BLaER1 treated with 17β-estradiol and CSF1 and Interleukin-3, amounts not matched to agents 10 nM and 100 nM (cell line): ENCODE measurements around the gene ERC1.
A peak's percentile ranks its signal among the peaks of the same experiment; 100 is the strongest.
"Not testable (repeated sequence)": the region's sequence is repeated elsewhere in the genome, so short reads cannot be mapped to it uniquely, and the experiment has no call there.

Source experiments
- H3K27ac ChIP-seq, 11 experiments: shearing (Covaris generic); formaldehyde crosslinking; 2 replicates each; pipeline ENCODE4 v1.8.1; 2022
- H3K27me3 ChIP-seq, 11 experiments: shearing (Covaris generic); formaldehyde crosslinking; 2 replicates each; pipeline ENCODE4 v1.8.1; 2022
- H3K36me3 ChIP-seq, 11 experiments: shearing (Covaris generic); formaldehyde crosslinking; 2 replicates each; pipeline ENCODE4 v1.8.1; 2022
- H3K4me1 ChIP-seq, 10 experiments: shearing (Covaris generic); formaldehyde crosslinking; 2 replicates each; pipeline ENCODE4 v1.8.1; 2022
- H3K4me2 ChIP-seq, 11 experiments: shearing (Covaris generic); formaldehyde crosslinking; 2 replicates each; pipeline ENCODE4 v1.8.1; 2022
- H3K4me3 ChIP-seq, 10 experiments: shearing (Covaris generic); formaldehyde crosslinking; 2 replicates each; pipeline ENCODE4 v1.8.1; 2022
- H3K9ac ChIP-seq, 11 experiments: shearing (Covaris generic); formaldehyde crosslinking; 2 replicates each; pipeline ENCODE4 v1.8.1; 2022
- H3K9me3 ChIP-seq, 11 experiments: shearing (Covaris generic); formaldehyde crosslinking; replicated peaks in 1 of 11; 2 replicates each; pipeline ENCODE4 v1.8.1; 2022
- H4K20me1 ChIP-seq, 11 experiments: shearing (Covaris generic); formaldehyde crosslinking; 2 replicates each; pipeline ENCODE4 v1.8.1; 2022
- Cebpa-rat ChIP-seq, 11 experiments: shearing (Covaris generic); IDR thresholded peaks; 2 replicates each; pipeline ENCODE4 v1.8.1; 2022

Gene ERC1

DNA sequence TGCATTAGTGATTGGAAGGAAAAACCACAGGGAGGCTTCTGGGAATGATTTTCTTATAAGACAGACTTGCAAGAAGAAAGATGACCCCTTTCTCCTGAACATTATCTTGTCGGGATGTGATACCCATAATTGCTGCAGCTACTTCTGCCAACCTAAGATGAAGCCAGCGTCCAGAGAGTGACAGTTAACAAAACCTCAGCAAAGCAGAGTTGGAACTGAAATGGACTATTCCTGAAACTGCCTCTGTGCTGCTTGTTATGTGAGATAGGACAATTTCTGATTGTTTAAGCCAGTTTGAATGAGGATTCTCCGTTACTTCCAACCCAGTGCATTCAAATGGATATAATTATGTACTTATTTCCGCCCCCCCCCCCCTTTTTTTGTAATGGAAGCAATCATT, 204.5 kb downstream of the ERC1 start:
- Histone ChIP-seq H3K27ac (no peak overlapping the region), H3K4me3 (no peak overlapping the region), H4K20me1 (no peaks in the 10 kb centered on the region), H3K4me2 (no peak overlapping the region), H3K36me3 (peaks cover 48 to 93% (median 69%) of the 10 kb centered on the region in 11 experiments), H3K9ac (no peak overlapping the region), H3K27me3 (no peaks in the 10 kb centered on the region), H3K4me1 (no peaks in the 10 kb centered on the region), H3K9me3 (peaks cover 26 to 31% (median 28%) of the 10 kb centered on the region in 11 experiments)
- no peak for TF ChIP-seq Cebpa-rat (IDR thresholded peaks at IDR 0.05)

DNA sequence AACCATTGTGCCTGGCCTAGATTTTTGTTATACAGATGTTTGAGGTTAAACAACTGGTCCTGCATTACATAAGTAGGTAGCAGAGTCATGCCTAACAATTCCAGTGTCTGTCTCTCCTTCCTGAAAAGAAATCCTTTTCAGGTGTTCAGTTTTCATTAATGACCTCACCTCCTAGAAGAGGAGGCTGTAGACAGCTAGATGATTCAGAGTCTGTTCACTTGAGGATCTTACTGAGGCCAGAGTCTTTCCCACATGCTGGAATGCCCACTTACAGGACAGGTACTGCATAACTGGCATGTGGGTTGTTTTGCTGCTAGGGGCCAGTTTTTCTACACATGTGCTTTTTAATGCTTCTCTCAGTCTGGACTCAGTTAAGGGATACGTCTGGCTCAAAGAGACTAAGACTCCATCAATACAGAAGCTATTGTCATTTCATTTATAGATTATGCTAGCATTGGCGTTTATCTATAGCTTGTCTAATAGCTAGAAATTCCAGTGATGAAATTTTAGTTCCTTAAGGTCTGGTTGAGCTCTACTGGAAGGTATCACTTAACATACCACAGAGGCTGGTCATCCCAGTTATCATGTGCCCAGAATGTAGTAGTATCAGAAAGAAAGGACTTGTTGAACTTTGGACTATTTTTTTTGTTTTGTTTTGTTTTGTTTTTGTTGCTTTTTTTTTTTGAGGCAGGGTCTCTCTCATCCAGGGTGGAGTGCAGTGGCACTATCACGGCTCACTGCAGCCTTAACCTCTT, 206.4 kb downstream of the ERC1 start:
- Histone ChIP-seq H3K27ac (no peak overlapping the region), H3K36me3 (peaks cover 34 to 74% (median 50%) of the 10 kb centered on the region in 11 experiments), H3K4me3 (no peak overlapping the region), H3K4me2 (no peak overlapping the region), H3K27me3 (no peaks in the 10 kb centered on the region), H3K9ac (no peak overlapping the region), H4K20me1 (no peaks in the 10 kb centered on the region), H3K4me1 (peaks cover 0 to 11% (median 6%) of the 10 kb centered on the region in 10 experiments; a peak in 9 of 20 replicates), H3K9me3 (peaks cover 26 to 31% (median 28%) of the 10 kb centered on the region in 11 experiments)
- TF ChIP-seq Cebpa-rat (IDR thresholded peaks at IDR 0.05): no peak

DNA sequence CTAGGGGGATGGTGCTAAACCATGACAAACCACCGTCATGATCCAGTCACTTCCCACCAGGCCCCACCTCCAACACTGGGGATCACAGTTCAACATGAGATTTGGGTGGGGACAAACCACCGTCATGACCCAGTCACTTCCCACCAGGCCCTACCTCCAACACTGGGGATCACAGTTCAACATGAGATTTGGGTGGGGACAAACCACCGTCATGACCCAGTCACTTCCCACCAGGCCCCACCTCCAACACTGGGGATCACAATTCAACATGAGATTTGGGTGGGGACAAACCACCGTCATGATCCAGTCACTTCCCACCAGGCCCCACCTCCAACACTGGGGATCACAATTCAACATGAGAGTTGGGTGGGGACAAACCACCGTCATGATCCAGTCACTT, 207.8 kb downstream of the ERC1 start:
- Histone ChIP-seq H3K36me3 (peaks cover 29 to 60% (median 43%) of the 10 kb centered on the region in 11 experiments), H3K4me1 (peaks cover 9 to 22% (median 16%) of the 10 kb centered on the region in 10 experiments; a peak in 19 of 20 replicates), H3K4me3 (peak overlapping the region in 5 of 10 experiments; percentile 4 to 28 (median 20); a peak in 2 of 20 replicates), H3K9me3 (peaks cover 26 to 31% (median 28%) of the 10 kb centered on the region in 11 experiments)
- H3K4me2 ChIP-seq, H4K20me1 ChIP-seq, H3K27ac ChIP-seq, H3K27me3 ChIP-seq, H3K9ac ChIP-seq: not testable (repeated sequence)

DNA sequence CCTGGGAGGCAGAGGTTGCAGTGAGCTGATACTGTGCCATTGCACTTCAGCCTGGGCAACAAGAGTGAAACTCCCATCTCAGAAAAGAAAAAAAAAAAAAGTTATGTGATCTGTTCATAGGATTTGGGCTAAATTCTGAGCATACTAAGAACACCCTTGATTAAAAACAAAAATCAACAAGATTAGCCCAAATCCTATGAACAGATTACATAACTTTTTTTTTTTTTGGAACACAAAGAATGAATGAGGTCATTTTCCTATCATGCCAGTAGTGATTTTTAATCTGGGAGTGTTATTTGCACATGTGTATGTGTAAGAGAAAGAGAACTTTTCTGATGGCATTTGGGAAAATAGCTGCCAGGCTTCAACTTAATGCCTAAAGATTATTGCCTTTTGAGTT, 208.7 kb downstream of the ERC1 start:
- H4K20me1 ChIP-seq: no peaks in the 10 kb centered on the region
- H3K9ac ChIP-seq: no peak overlapping the region
- no peak overlapping the region for H3K4me2 ChIP-seq
- H3K4me1 ChIP-seq: peaks cover 15 to 27% (median 23%) of the 10 kb centered on the region in 10 experiments; a peak in 19 of 20 replicates
- H3K9me3 ChIP-seq: peaks cover 26 to 31% (median 28%) of the 10 kb centered on the region in 11 experiments
- H3K27ac ChIP-seq: no peak overlapping the region
- no peaks in the 10 kb centered on the region for H3K27me3 ChIP-seq
- no peak overlapping the region for H3K4me3 ChIP-seq
- no peak for TF ChIP-seq Cebpa-rat (IDR thresholded peaks at IDR 0.05)
- peaks cover 29 to 52% (median 39%) of the 10 kb centered on the region in 11 experiments for H3K36me3 ChIP-seq

DNA sequence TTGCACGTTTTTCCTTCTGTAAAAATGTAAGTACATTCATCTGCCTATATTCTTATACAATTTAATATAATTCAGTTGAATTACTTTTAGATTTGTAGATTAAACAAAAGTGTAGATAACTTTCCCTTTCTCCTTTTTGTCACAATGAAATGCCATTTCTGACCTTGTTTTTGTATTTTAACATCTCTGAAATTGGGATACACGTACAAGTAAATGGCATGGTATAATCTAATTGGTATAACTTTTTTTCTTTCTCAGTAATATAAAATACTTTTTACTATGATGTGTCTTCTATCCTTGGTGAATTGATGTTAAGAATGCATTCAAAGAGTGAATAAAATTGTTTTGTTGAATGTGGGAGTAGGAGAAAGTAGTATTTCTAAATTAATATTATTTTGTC, 210.0 kb downstream of the ERC1 start:
- no peak overlapping the region for H3K27ac ChIP-seq
- H3K9me3 ChIP-seq: peaks cover 26 to 31% (median 28%) of the 10 kb centered on the region in 11 experiments
- H4K20me1 ChIP-seq: no peaks in the 10 kb centered on the region
- peaks cover 17 to 37% (median 35%) of the 10 kb centered on the region in 10 experiments for H3K4me1 ChIP-seq
- no peak for TF ChIP-seq Cebpa-rat (IDR thresholded peaks at IDR 0.05)
- no peak overlapping the region for H3K4me2 ChIP-seq
- H3K9ac ChIP-seq: no peak overlapping the region
- no peaks in the 10 kb centered on the region for H3K27me3 ChIP-seq
- no peak overlapping the region for H3K4me3 ChIP-seq
- peaks cover 29 to 39% (median 32%) of the 10 kb centered on the region in 11 experiments for H3K36me3 ChIP-seq

DNA sequence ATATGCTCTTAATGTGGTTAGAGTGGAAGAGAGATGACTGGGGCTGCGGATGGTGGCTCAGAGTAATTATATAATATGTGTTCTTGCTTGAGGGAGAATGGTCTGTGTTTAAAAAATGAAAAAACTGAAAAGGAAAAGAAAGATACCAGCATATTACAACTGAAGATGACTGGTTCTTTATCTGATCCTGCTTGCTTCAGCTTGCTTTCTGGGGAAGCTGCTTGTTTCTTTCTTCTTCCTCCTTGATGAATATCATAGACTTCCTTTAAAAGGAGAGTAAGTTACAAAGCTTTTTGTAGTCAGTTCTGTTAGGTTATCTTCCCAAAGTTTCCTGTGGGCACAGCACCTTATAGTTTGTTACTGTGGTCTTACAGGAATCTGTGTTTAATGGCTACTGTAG, 210.9 kb downstream of the ERC1 start:
- Histone ChIP-seq H3K4me1 (peaks cover 21 to 46% (median 42%) of the 10 kb centered on the region in 10 experiments), H4K20me1 (no peaks in the 10 kb centered on the region), H3K4me3 (no peak overlapping the region), H3K9me3 (peaks cover 26 to 30% (median 28%) of the 10 kb centered on the region in 11 experiments), H3K36me3 (peaks cover 23 to 32% (median 29%) of the 10 kb centered on the region in 11 experiments), H3K27me3 (no peaks in the 10 kb centered on the region), H3K4me2 (no peak overlapping the region), H3K9ac (no peak overlapping the region), H3K27ac (no peak overlapping the region)
- no peak for TF ChIP-seq Cebpa-rat (IDR thresholded peaks at IDR 0.05)

DNA sequence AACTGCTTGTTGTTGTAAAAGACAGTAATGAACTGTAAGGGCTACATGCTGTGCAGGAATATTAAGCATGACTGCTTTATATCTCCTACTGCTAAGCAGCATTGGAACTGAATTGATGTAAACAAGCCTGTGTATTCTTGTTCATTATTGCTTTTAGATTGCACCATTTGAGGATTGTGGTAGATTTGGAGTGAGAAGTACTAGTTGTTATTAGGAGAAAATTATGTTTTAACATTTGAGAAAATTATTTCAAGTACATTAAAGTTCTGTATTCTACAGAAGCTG, 212.7 kb downstream of the ERC1 start:
- peaks cover 21 to 50% (median 42%) of the 10 kb centered on the region in 10 experiments for H3K4me1 ChIP-seq
- H3K9me3 ChIP-seq: peaks cover 8 to 12% (median 11%) of the 10 kb centered on the region in 11 experiments
- H3K4me2 ChIP-seq: peak overlapping the region; percentile 22 to 90 (median 83); a peak in 18 of 22 replicates
- no peaks in the 10 kb centered on the region for H3K27me3 ChIP-seq
- H3K4me3 ChIP-seq: no peak overlapping the region
- no peak for TF ChIP-seq Cebpa-rat (IDR thresholded peaks at IDR 0.05)
- peaks cover 5 to 24% (median 13%) of the 10 kb centered on the region in 11 experiments for H3K36me3 ChIP-seq
- H4K20me1 ChIP-seq: no peaks in the 10 kb centered on the region
- H3K9ac ChIP-seq: peak overlapping the region in 5 of 11 experiments; percentile 13 to 78 (median 71); a peak in 5 of 22 replicates
- peak overlapping the region in 7 of 11 experiments; percentile 69 to 84 (median 76); a peak in 14 of 22 replicates for H3K27ac ChIP-seq

DNA sequence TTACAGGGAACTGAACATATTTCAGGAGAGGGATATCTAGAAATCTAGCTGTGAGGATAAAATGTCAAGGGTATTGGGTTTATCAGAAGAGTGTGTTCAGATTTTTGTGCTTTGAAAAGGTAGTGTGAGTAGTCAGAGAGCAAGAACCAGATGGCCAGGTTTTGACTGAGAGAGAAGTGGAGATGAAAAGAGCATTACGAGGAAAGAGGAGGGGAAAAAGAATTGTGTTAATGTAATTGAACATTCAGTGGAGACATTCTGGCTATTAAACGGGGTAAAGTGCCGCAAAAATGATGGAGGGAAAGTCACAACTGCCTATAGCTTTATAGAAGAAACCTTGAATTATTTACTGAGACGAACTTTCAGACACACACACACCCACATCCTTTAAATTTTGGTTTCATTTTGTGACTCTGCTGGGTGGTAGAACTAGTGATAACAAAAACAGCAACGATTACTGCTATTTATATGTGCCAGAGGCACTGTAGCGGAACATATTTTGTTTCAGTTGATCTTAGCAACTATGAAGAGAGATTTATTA, 213.6 kb downstream of the ERC1 start:
- TF ChIP-seq Cebpa-rat (IDR thresholded peaks at IDR 0.05): no peak
- H3K27ac ChIP-seq: peak overlapping the region; percentile 54 to 84 (median 75); a peak in 21 of 22 replicates
- peaks cover 21 to 50% (median 42%) of the 10 kb centered on the region in 10 experiments for H3K4me1 ChIP-seq
- peak overlapping the region; percentile 50 to 67 (median 58) for H3K4me3 ChIP-seq
- no peaks in the 10 kb centered on the region for H3K27me3 ChIP-seq
- H3K9me3 ChIP-seq: peaks cover 0 to 7% (median 2%) of the 10 kb centered on the region in 11 experiments; a peak in 10 of 22 replicates
- H3K36me3 ChIP-seq: peaks cover under 1 to 23% (median 6%) of the 10 kb centered on the region in 11 experiments; a peak in 10 of 22 replicates
- no peaks in the 10 kb centered on the region for H4K20me1 ChIP-seq
- peak overlapping the region; percentile 71 to 90 (median 84) for H3K4me2 ChIP-seq
- H3K9ac ChIP-seq: peak overlapping the region; percentile 69 to 79 (median 73)

DNA sequence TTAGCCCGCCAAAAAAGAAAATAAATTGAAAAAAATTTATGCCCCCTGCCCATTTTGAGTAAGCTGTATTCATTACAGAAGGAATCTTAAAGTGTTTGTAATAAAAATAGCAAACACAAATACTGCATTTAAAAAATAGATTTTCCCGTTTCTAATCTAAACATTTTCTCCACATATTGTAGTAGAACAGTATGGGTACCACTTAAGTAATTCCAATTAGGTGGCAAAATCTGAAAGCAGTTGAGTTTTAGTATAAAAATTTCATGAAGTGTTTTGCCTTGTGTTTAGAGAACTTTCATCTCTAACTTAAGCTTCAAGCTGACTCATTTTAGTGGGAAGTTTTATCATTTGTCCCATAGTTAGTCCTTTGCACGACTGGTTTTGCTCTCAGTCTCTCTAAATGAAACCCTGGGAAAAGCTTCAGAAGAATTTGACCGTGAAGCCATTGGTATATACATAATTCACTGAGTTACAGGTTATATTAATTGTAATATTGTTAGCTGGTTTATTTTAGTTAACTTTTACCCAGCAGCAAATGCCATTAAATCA, 214.6 kb downstream of the ERC1 start:
- Histone ChIP-seq H3K4me2 (peak overlapping the region; percentile 20 to 90 (median 83); a peak in 19 of 22 replicates), H3K4me3 (peak overlapping the region in 1 of 10 experiments; percentile 56; a peak in 2 of 20 replicates), H3K27ac (peak overlapping the region in 9 of 11 experiments; percentile 58 to 84 (median 76); a peak in 17 of 22 replicates), H3K27me3 (no peaks in the 10 kb centered on the region), H3K9ac (peak overlapping the region in 3 of 11 experiments; percentile 71 to 78 (median 73); a peak in 6 of 22 replicates), H4K20me1 (no peaks in the 10 kb centered on the region), H3K36me3 (peaks cover 0 to 29% (median 9%) of the 10 kb centered on the region in 11 experiments; a peak in 6 of 22 replicates), H3K4me1 (peaks cover 21 to 50% (median 42%) of the 10 kb centered on the region in 10 experiments), H3K9me3 (0 out of 22 replicates have a peak, but pooled peaks cover 0 to 4% (median 0%) of the 10 kb centered on the region in 11 experiments)
- TF ChIP-seq Cebpa-rat (IDR thresholded peaks at IDR 0.05): no peak
